GM12892 (cell line): Measurements from ENCODE around the gene COMMD7.
"Not testable (repeated sequence)": the region's sequence is repeated elsewhere in the genome, so short reads cannot be mapped to it uniquely, and the experiment has no call there.

Experiments used
- DNase-seq: peaks from one replicate; pipeline ENCODE4 v3.0.0; 2011; ENCODE audit not compliant: insufficient read length
- FAIRE-seq: peaks from 2 replicates; lab custom pipeline; 2011; peaks lifted over from hg19 to GRCh38; lab: Jason Lieb, UNC
- POLR2A ChIP-seq: IDR thresholded peaks from 2 replicates; pipeline ENCODE4 v1.6.1; 2011; ENCODE audit warnings: low read depth, low read length, control low read depth
- POLR2AphosphoS5 ChIP-seq: IDR thresholded peaks from 2 replicates; pipeline ENCODE4 v1.6.1; 2011; ENCODE audit warnings: low read depth, low read length, control low read depth
- TAF1 ChIP-seq: IDR thresholded peaks from 2 replicates; pipeline ENCODE4 v1.6.1; 2011; ENCODE audit warnings: low read depth, mild to moderate bottlenecking, control low read depth, low read length, borderline replicate concordance

The COMMD7 gene

DNA sequence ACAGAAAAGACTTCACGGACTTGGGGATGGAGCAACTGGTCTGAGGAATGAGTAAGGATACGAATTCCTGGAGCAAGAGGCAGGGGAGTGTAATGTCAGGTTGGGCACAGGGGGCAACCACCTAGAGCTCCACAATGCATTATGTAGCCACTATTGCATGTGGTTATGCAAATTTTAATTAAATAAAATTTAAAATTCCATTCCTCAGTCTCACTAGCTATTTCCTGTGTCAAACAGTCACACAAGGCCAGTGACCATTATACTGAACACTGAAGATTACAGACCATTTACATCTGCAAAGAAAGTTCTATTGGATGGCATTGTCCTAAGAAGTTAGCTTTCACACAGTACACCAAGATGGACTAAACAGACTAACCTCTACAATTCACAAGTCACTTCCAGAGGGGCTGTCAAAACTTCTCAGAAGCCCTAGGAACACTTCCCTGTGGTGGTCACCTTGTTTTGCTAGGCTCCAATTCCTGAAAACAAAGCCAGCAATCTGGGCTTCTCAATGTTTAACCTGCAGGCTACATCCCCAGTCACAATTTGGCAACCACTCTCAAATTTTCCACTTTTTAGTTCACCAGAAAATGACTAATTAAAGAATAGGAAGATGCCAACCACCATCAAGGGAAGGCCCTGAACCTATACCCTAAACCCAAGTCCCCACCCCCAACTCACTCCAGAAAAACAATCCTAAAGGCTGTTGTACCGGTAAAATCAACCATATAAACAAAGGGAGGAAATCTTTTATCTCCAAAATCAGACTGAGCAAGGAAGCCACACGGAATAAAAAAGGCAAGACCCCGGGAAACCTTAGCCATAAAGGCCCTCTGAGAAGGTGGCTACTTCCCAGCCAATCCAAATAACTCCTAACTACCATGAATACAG lies 35.3 kb downstream of the COMMD7 start:
- DNase-seq = no peak
- TF ChIP-seq POLR2A (no peak), POLR2AphosphoS5 (no peak), TAF1 (no peak)
- no peak for FAIRE-seq

GRCh38 chr20:32706486-32706885 lies 36.8 kb downstream of the COMMD7 start:
- FAIRE-seq (no peak), DNase-seq (no peak)
- TF ChIP-seq POLR2A (no peak), POLR2AphosphoS5 (no peak), TAF1 (no peak)

- no peak for TF ChIP-seq TAF1
- no peak for TF ChIP-seq POLR2AphosphoS5
- no peak for TF ChIP-seq POLR2A
- no peak for FAIRE-seq
- no peak for DNase-seq
Measured at GRCh38 chr20:32702706-32703425, 40.4 kb downstream of the COMMD7 start.

DNA sequence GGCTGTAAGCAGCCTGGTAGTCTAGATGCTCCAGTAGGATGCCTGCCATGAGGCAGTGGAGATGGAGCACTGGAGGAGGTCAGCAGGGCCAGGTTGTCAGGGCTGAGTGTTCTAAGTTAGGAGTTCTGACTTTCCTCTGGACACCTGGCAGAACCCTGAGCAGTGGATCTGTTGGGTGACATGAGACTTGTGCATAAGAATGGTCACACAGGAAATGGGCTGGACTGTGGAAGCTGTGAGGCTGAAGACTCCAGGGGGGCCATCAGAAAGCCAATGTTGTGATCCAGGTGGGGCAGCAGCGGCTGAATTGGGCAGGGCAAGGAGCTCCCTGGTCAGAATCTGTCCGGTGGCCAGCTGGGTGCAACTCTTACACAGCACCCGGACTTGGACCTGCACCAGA lies 45.7 kb downstream of the COMMD7 start:
- no peak for FAIRE-seq
- no peak for DNase-seq
- TF ChIP-seq TAF1 (no peak), POLR2A (no peak), POLR2AphosphoS5 (no peak)

- DNase-seq (no peak), FAIRE-seq (no peak)
- no peak for TF ChIP-seq POLR2AphosphoS5
- no peak for TF ChIP-seq POLR2A
- no peak for TF ChIP-seq TAF1
Measured at GRCh38 chr20:32695089-32695488, 48.2 kb downstream of the COMMD7 start.

- FAIRE-seq, DNase-seq: not testable (repeated sequence)
Measured at GRCh38 chr20:32688966-32689365, 54.3 kb downstream of the COMMD7 start.

DNA sequence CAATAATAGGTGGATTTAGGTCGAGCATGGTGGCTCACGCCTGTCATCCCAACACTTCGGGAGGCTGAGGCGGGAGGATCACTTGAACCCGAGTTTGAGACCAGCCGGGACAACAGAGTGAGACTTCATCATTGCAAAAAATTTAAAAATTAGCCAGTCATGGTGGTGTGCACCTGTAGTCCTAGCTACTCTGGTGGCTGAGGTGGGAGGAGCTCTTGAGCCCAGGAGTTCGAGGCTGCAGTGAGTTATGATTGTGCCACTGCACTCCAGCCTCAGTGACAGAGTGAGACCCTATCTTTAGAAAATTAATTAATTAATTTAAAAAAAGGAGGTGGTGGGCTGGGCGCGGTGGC lies 56.1 kb downstream of the COMMD7 start:
- TF ChIP-seq TAF1 (no peak), POLR2AphosphoS5 (no peak), POLR2A (no peak)
- FAIRE-seq (no peak), DNase-seq (no peak)

DNA sequence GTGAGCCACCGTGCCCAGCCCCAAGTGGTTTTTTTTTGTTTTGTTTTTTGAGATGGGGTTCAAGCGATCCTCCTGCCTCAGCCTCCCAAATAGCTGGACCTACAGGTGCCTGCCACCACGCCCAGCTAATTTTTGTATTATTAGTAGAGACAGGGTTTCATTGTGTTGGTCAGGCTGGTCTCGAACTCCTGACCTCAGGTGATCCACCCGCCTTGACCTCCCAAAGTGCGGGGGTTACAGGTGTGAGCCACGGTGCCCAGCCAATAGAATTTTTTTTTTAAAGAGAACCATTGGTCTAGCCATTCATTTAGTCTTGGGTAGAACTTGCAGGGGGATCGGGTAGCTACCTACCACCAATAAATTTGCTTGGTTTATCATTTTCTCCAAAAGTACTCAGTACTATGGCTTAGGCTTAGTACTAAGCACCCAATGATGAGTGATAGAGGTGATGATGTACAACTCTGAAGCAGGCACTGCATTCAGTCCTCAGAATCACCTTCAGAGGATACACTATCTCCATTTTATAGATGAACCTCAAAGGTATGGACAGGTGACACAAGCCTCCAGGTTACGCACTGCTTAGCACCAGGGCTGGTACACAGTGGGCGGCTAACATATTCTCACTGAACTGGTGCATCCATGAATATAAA lies 56.6 kb downstream of the COMMD7 start:
- no peak for TF ChIP-seq TAF1
- no peak for TF ChIP-seq POLR2A
- TF ChIP-seq POLR2AphosphoS5 = no peak
- FAIRE-seq (no peak), DNase-seq (no peak)

DNA sequence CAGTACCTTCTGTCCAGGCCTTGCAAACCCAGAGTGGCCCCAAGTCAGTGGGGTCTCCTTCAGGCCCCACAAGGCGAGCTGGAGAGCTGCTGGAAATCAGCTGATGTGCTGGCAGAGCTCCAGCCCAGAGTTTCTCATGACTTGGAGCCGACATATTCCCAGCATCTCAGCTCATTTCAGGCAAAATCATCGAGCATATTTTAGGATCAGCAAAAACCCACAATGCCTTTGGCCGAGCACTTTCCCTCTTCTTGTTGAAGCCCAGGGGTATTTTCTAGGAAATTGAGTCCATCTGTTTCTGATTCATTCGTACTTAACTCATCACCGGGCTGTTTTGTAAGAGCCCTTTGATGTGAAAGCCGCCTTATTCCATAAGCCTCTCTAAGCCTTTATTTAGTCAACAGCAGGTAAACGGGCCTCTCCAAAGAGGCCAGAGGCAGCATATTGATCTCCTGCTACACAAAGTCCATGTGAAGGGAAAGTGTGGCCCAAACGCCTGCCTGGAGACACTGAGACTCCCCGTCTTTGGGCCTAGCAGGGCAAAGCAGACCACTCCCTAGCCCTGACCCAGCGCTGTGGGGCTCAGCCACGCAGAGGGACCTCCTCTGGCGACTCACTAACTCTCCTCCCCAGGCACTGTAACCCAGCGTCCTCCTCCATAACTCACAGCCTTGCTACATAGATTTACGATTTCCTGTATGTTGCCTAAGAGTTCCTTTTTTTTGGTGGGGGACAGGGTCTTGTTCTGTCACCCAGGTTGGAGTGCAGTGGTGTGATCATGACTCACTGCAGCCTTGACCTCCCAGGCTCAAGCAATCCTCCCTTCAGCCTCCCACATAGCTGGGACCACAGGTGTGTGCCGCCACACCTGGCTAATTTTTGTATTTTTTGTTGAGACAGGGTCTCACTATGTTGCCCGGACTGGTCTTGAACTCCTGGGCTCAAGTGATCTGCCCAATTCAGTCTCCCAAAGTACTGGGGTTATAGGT lies 57.4 kb downstream of the COMMD7 start:
- no peak for FAIRE-seq
- TF ChIP-seq TAF1 (no peak), POLR2AphosphoS5 (no peak), POLR2A (no peak)
- no peak for DNase-seq

DNA sequence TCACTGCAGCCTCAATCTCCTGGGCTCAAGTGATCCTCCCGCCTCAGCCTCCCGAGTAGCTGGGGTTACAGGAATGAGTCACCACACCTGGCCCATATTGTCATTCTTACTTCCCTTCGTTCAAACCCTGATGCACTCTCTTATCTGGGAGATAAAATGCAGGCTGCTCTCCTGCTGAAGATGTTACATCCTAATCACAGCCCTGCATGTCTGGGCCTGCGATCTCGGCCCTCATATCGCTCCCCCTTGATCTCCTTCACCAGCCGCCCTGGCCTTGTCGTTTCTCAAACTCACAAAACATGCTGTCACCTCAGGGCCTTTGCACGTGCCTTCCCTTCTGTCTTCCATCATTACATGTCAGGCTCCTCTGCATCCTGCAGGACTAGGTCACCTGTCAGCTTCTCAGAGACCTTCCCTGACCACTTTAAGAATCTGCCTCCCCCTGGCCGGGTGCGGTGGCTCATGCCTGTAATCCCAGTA lies 60.7 kb downstream of the COMMD7 start:
- DNase-seq (no peak), FAIRE-seq (no peak)
- TF ChIP-seq POLR2A (no peak), TAF1 (no peak), POLR2AphosphoS5 (no peak)
